Spleen (tissue), 7 donors: Measurements from ENCODE around the gene FTO.

Source experiments
- CTCF ChIP-seq, 11 experiments: fragments of 200-600 bp in 7 of 11; fragments of 450-650 bp in 4 of 11; sonication (generic) in 4 of 11; IDR thresholded peaks in 8 of 11; conservative IDR thresholded peaks in 3 of 11; 1 replicate in 7 of 11; 2 replicates in 4 of 11; pipeline versions ENCODE4 v1.4.0 to v1.8.0; 2016 to 2021; ENCODE audit warnings: antibody characterized with exemption in 11 of 11, inconsistent platforms in 4 of 11, mild to moderate bottlenecking in 1 of 11
- POLR2A ChIP-seq, 3 donors: fragments of 450-650 bp; IDR thresholded peaks; one replicate each; pipeline ENCODE4 v1.5.1; 2017; ENCODE audit warnings: antibody characterized with exemption in 3 of 3, mild to moderate bottlenecking in 1 of 3
- donor health status: DM: no; HTN: no; CAD: no; lungs with moderate emphysema.
- donor health status: DM: no; HTN: no; CAD: no.
- donor health status: DM: no; HTN: no; CAD: no.

DNA sequence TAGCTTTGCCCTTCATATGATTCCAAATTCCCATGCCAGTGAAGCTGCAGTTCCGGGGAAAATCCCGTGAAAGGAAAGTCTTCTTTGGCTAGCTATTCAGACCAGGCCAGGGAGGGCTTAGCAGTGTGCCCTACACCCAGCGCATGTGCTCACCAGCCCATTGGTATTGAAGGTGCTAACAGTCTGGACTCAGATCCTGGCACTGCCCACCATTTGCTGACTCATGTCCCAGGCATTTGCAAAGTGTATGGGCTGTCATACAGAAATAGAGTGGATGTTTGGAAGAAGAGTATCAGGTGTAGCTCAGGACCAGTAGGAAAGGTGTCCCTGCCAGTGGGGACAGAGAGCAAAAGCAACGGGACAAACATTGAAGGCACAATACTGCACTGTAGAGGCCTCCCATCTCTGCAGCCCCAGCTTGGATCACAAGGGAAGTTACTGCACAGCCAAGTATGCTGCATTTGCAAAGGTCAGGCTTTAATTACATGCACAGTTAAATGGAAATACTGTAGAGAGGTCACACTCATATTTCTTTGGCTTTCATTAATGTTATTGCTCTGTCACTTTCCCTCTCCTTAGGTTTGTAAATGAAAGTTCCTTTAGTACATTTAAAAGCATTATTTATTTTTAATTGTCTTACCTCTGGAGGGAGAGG, 362.6 kb downstream of the FTO start:
- TF ChIP-seq CTCF (IDR thresholded peaks at IDR 0.05 in 8 of 11, conservative IDR thresholded peaks at IDR 0.05 in 3 of 11): no peak
- no peak for TF ChIP-seq POLR2A (IDR thresholded peaks at IDR 0.05)
